Trophoblast cell (in vitro differentiated cells and primary cell): ENCODE data around the gene MTM1.

Experiments
- DNase-seq, 2 donors: peaks; one replicate each; pipeline ENCODE4 v3.0.0-alpha.2; 2016
- H2AFZ ChIP-seq: 2 replicates; pipeline ENCODE4 v1.6.1; 2013; ENCODE audit warnings: low read length, moderate library complexity, mild to moderate bottlenecking; ENCODE audit not compliant: insufficient read depth, poor library complexity
- H2AK5ac ChIP-seq: 2 replicates; pipeline ENCODE4 v1.6.1; 2013; ENCODE audit warnings: mild to moderate bottlenecking, low read length
- H2BK120ac ChIP-seq: 2 replicates; pipeline ENCODE4 v1.6.1; 2013; ENCODE audit warnings: low read length, mild to moderate bottlenecking, moderate library complexity; ENCODE audit not compliant: insufficient read depth, poor library complexity
- H2BK12ac ChIP-seq: 2 replicates; pipeline ENCODE4 v1.6.1; 2013; ENCODE audit warnings: mild to moderate bottlenecking, low read length, moderate library complexity
- H2BK5ac ChIP-seq: 2 replicates; pipeline ENCODE4 v1.6.1; 2013; ENCODE audit warnings: low read length, low read depth, moderate library complexity, mild to moderate bottlenecking; ENCODE audit not compliant: poor library complexity
- H3K14ac ChIP-seq: 2 replicates; pipeline ENCODE4 v1.6.1; 2013; ENCODE audit warnings: mild to moderate bottlenecking, low read length
- H3K18ac ChIP-seq: 2 replicates; pipeline ENCODE4 v1.6.1; 2013; ENCODE audit warnings: mild to moderate bottlenecking, low read length
- H3K23ac ChIP-seq: 2 replicates; pipeline ENCODE4 v1.6.1; 2013; ENCODE audit warnings: low read length
- H3K27ac ChIP-seq: 2 replicates; pipeline ENCODE4 v1.5.1; 2013; ENCODE audit warnings: low read depth, mild to moderate bottlenecking, inconsistent platforms, low read length, moderate library complexity
- H3K27me3 ChIP-seq: 2 replicates; pipeline ENCODE4 v1.6.1; 2013; ENCODE audit warnings: inconsistent platforms, mild to moderate bottlenecking, low read length, moderate library complexity; ENCODE audit not compliant: insufficient read depth
- H3K36me3 ChIP-seq, 2 experiments: 1 replicate in 1 of 2; 2 replicates in 1 of 2; pipeline ENCODE4 v1.6.1; 2013; ENCODE audit warnings: low read length in 2 of 2, mild to moderate bottlenecking in 2 of 2, moderate library complexity in 1 of 2; ENCODE audit not compliant: insufficient read depth in 2 of 2, control insufficient read depth in 1 of 2
- H3K4ac ChIP-seq: 2 replicates; pipeline ENCODE4 v1.6.1; 2013; ENCODE audit warnings: low read depth, mild to moderate bottlenecking, low read length, moderate library complexity
- H3K4me1 ChIP-seq, 2 experiments: 1 replicate in 1 of 2; 2 replicates in 1 of 2; pipeline ENCODE4 v1.6.1; 2013; ENCODE audit warnings: low read length in 2 of 2, mild to moderate bottlenecking in 2 of 2, moderate library complexity in 1 of 2; ENCODE audit not compliant: insufficient read depth in 2 of 2, control insufficient read depth in 1 of 2
- H3K4me2 ChIP-seq: 2 replicates; pipeline ENCODE4 v1.6.1; 2013; ENCODE audit warnings: inconsistent platforms, mild to moderate bottlenecking, low read length, moderate library complexity
- H3K4me3 ChIP-seq: 2 replicates; pipeline ENCODE4 v1.5.1; 2013; ENCODE audit warnings: mild to moderate bottlenecking, low read depth, low read length, inconsistent platforms
- H3K79me1 ChIP-seq: one replicate; pipeline ENCODE4 v1.6.1; 2013; ENCODE audit warnings: low read length
- H3K79me2 ChIP-seq: 2 replicates; pipeline ENCODE4 v1.6.1; 2013; ENCODE audit warnings: low read length, mild to moderate bottlenecking; ENCODE audit not compliant: control insufficient read depth, insufficient read depth, poor library complexity
- H3K9ac ChIP-seq: 2 replicates; pipeline ENCODE4 v1.6.1; 2013; ENCODE audit warnings: mild to moderate bottlenecking, low read length
- H3K9me3 ChIP-seq: 2 replicates; pipeline ENCODE4 v1.6.1; 2013; ENCODE audit warnings: low read depth, mild to moderate bottlenecking, control low read depth, inconsistent platforms, low read length; ENCODE audit not compliant: insufficient read depth
- H4K12ac ChIP-seq: 2 replicates; pipeline ENCODE4 v1.6.1; 2013; ENCODE audit warnings: low read depth, mild to moderate bottlenecking, low read length, moderate library complexity
- H4K8ac ChIP-seq: 2 replicates; pipeline ENCODE4 v1.6.1; 2013; ENCODE audit warnings: low read depth, mild to moderate bottlenecking, low read length, moderate library complexity
- H4K91ac ChIP-seq: one replicate; pipeline ENCODE4 v1.6.1; 2013; ENCODE audit warnings: low read depth, mild to moderate bottlenecking, low read length, moderate library complexity
- WGBS: extraction: QIAGEN DNeasy Blood & Tissue Kit; methylation state at CpG from one replicate; pipeline ENCODE4 v1.1.7; 2013; ENCODE audit warnings: missing lambda C conversion rate; ENCODE audit not compliant: insufficient read length, insufficient coverage; ENCODE audit errors: extremely low coverage; 5-methylcytosine and 5-hydroxymethylcytosine counted together

MTM1 gene

DNA sequence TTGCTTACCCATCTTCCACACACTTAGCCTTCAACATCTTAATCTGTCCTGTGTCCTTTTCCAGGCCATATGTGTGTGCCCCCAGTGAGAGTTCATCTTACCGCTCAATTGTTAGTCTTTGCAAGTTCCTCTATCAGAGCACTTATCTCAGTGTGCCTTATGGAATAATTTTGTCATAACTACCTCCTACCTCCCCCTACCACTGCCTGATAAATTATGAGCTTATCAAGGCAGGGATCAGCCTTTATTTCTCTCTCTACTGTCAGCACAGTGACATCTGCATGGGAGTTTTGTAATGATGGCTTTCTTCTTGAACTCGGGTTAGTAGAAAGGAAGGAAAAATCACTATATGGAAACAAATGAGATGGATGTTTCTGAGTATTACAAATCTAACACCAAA is 53.2 kb downstream of the MTM1 start:
- no peak overlapping the region for H3K9ac ChIP-seq
- no peak overlapping the region for H2BK120ac ChIP-seq
- no peak overlapping the region for H2BK5ac ChIP-seq
- DNase-seq: no peak
- no peaks in the 10 kb centered on the region for H3K9me3 ChIP-seq
- H3K18ac ChIP-seq: no peak overlapping the region
- H3K14ac ChIP-seq: no peak overlapping the region
- H4K12ac ChIP-seq: no peak overlapping the region
- no CpG with 5 or more reads among the region's 2 CpGs for WGBS
- H2BK12ac ChIP-seq: no peak overlapping the region
- no peaks in the 10 kb centered on the region for H3K79me2 ChIP-seq
- no peak overlapping the region for H3K27ac ChIP-seq
- no peak overlapping the region for H3K4me3 ChIP-seq
- no peaks in the 10 kb centered on the region for H3K79me1 ChIP-seq
- no peak overlapping the region for H2AK5ac ChIP-seq
- H3K4me2 ChIP-seq: no peak overlapping the region
- H3K4me1 ChIP-seq: no peaks in the 10 kb centered on the region
- H3K27me3 ChIP-seq: no peaks in the 10 kb centered on the region
- no peak overlapping the region for H3K23ac ChIP-seq
- H3K4ac ChIP-seq: no peak overlapping the region
- H4K91ac ChIP-seq: no peak overlapping the region
- H3K36me3 ChIP-seq: no peaks in the 10 kb centered on the region
- H4K8ac ChIP-seq: no peak overlapping the region
- no peak overlapping the region for H2AFZ ChIP-seq

DNA sequence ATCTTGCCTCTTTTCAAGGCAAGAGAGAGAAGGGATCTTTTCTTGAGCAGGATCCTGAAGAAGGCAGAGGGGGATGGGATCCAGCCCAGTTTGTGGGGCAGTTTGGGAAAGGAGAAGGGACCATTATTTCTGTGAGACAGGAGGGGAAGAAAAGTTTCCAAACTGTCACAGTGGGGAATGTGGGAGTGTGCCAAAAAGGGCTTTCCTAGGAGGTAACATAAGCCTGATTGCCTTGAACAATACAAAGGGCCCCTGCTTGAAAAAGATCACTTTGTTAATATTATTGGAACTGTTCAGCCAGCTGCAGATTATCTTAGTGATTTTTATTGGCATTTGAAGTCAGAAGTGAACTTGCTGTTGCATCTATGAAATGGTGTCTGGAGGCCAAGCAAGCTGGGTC is 55.2 kb downstream of the MTM1 start:
- no peak for DNase-seq
- no peak overlapping the region for H4K8ac ChIP-seq
- H3K27ac ChIP-seq: no peak overlapping the region
- H3K23ac ChIP-seq: no peak overlapping the region
- no peak overlapping the region for H3K4ac ChIP-seq
- H3K79me1 ChIP-seq: no peaks in the 10 kb centered on the region
- no peak overlapping the region for H2AK5ac ChIP-seq
- H2BK12ac ChIP-seq: no peak overlapping the region
- no peak overlapping the region for H4K91ac ChIP-seq
- H2BK120ac ChIP-seq: no peak overlapping the region
- H3K18ac ChIP-seq: no peak overlapping the region
- H2BK5ac ChIP-seq: no peak overlapping the region
- H3K4me1 ChIP-seq: no peaks in the 10 kb centered on the region
- H3K9ac ChIP-seq: no peak overlapping the region
- H3K27me3 ChIP-seq: no peaks in the 10 kb centered on the region
- no peak overlapping the region for H2AFZ ChIP-seq
- no peak overlapping the region for H3K4me2 ChIP-seq
- H3K36me3 ChIP-seq: peaks cover 0 to under 1% of the 10 kb centered on the region in 2 experiments
- no peaks in the 10 kb centered on the region for H3K9me3 ChIP-seq
- no peak overlapping the region for H4K12ac ChIP-seq
- no peak overlapping the region for H3K4me3 ChIP-seq
- H3K14ac ChIP-seq: no peak overlapping the region
- no peaks in the 10 kb centered on the region for H3K79me2 ChIP-seq

DNA sequence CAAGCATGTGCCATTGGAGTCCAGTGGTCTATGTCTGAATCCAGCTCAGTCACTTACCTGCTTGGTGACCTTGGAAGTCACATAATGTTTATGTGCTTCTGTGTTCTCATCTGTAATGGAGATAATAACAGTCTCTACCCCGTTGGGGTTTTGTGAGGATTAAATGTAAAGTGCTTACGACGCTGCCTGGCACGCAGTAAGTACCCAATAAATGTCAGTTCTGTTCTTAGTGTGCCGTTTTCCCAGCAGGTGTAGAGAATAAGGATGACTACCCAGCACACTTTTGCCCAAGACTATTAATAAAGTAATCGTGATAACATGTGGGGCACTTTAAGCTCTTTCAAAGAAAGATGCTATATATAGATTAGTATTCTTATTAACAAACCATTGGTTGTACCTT is 56.7 kb downstream of the MTM1 start:
- Histone ChIP-seq H2BK5ac (no peak overlapping the region), H3K27ac (no peak overlapping the region), H2BK12ac (no peak overlapping the region), H3K36me3 (peaks cover 2% of the 10 kb centered on the region in 2 experiments), H2BK120ac (no peak overlapping the region), H3K79me1 (no peaks in the 10 kb centered on the region), H3K14ac (no peak overlapping the region), H4K91ac (no peak overlapping the region), H3K79me2 (no peaks in the 10 kb centered on the region), H4K8ac (no peak overlapping the region), H4K12ac (no peak overlapping the region), H3K27me3 (no peaks in the 10 kb centered on the region), H3K9me3 (no peaks in the 10 kb centered on the region), H3K4me3 (no peak overlapping the region), H3K4me1 (no peaks in the 10 kb centered on the region), H3K4me2 (no peak overlapping the region), H3K23ac (no peak overlapping the region), H2AK5ac (no peak overlapping the region), H3K18ac (no peak overlapping the region), H3K4ac (no peak overlapping the region), H2AFZ (no peak overlapping the region), H3K9ac (no peak overlapping the region)
- DNase-seq: no peak
- no CpG with 5 or more reads among the region's 6 CpGs for WGBS

- H2BK120ac ChIP-seq: no peak overlapping the region
- H2BK12ac ChIP-seq: no peak overlapping the region
- H3K36me3 ChIP-seq: peaks cover 2 to 5% of the 10 kb centered on the region in 2 experiments
- no peak overlapping the region for H3K23ac ChIP-seq
- H2BK5ac ChIP-seq: no peak overlapping the region
- DNase-seq: no peak
- no peaks in the 10 kb centered on the region for H3K4me1 ChIP-seq
- H3K4ac ChIP-seq: no peak overlapping the region
- H3K4me2 ChIP-seq: no peak overlapping the region
- H4K91ac ChIP-seq: no peak overlapping the region
- no peak overlapping the region for H3K14ac ChIP-seq
- no peak overlapping the region for H3K9ac ChIP-seq
- no peaks in the 10 kb centered on the region for H3K27me3 ChIP-seq
- H2AFZ ChIP-seq: no peak overlapping the region
- no peaks in the 10 kb centered on the region for H3K9me3 ChIP-seq
- no peak overlapping the region for H4K8ac ChIP-seq
- no CpG with 5 or more reads among the region's 3 CpGs for WGBS
- no peak overlapping the region for H3K4me3 ChIP-seq
- no peak overlapping the region for H4K12ac ChIP-seq
- H3K27ac ChIP-seq: no peak overlapping the region
- H3K79me2 ChIP-seq: no peaks in the 10 kb centered on the region
- H3K18ac ChIP-seq: no peak overlapping the region
- H3K79me1 ChIP-seq: no peaks in the 10 kb centered on the region
- H2AK5ac ChIP-seq: no peak overlapping the region
These were observed 57.5 kb downstream of the MTM1 start for GRCh38 chrX:150625875-150626274.

DNA sequence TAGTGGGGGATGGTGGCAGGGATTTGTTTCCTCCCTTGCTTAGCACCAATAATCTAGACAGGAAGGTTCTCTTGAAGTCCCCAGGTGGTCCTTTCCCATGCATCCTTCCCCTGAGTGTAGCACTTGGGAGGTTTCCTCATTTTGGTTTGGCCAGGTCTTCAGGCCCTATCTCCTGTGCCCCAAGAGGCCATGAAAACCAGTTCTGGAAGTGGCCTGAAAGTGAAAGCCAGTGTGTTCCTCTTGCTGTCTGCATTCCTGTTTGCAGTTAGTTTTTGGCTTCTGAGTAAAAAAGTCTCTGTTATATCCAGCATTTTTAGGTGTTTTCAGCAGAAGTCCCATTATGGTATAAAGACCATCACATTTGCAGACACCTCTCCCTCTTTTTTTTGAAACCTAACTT is 59.5 kb downstream of the MTM1 start:
- H4K91ac ChIP-seq: no peak overlapping the region

More for the DNA sequence above, 59.5 kb downstream of the MTM1 start:
- H3K36me3 ChIP-seq: peaks cover 2 to 7% of the 10 kb centered on the region in 2 experiments
- no peaks in the 10 kb centered on the region for H3K9me3 ChIP-seq
- no peak overlapping the region for H3K4me2 ChIP-seq
- H2AFZ ChIP-seq: no peak overlapping the region
- H3K79me2 ChIP-seq: no peaks in the 10 kb centered on the region
- no peak overlapping the region for H3K14ac ChIP-seq
- no peak for DNase-seq
- H3K27ac ChIP-seq: no peak overlapping the region
- H3K4me3 ChIP-seq: no peak overlapping the region
- no peaks in the 10 kb centered on the region for H3K79me1 ChIP-seq
- H4K8ac ChIP-seq: no peak overlapping the region
- no peak overlapping the region for H3K9ac ChIP-seq
- H2BK12ac ChIP-seq: no peak overlapping the region
- no peak overlapping the region for H3K4ac ChIP-seq
- no peak overlapping the region for H2BK120ac ChIP-seq
- no peak overlapping the region for H2AK5ac ChIP-seq
- H3K18ac ChIP-seq: no peak overlapping the region
- no peak overlapping the region for H4K12ac ChIP-seq
- no peak overlapping the region for H3K23ac ChIP-seq
- no peaks in the 10 kb centered on the region for H3K27me3 ChIP-seq
- H2BK5ac ChIP-seq: no peak overlapping the region
- H3K4me1 ChIP-seq: no peaks in the 10 kb centered on the region
